MG63 (cell line): ENCODE measurements around the gene PLCL1. TPM values are rescaled to one million over a fixed set of nuclear protein-coding genes. Genes with fewer than 3 reads are reported as not detected.

Experiments used
- DNase-seq: peaks from one replicate; pipeline ENCODE4 v3.0.0-alpha.2; 2020
- H3K27me3 ChIP-seq: fragments of 250-450 bp; sonication (Bioruptor Pico); 2 replicates; pipeline ENCODE4 v1.5.1; 2020; ENCODE audit warnings: mild to moderate bottlenecking, moderate library complexity
- H3K36me3 ChIP-seq: fragments of 250-450 bp; sonication (Bioruptor Pico); 2 replicates; pipeline ENCODE4 v1.5.1; 2020; ENCODE audit warnings: mild to moderate bottlenecking, moderate library complexity
- H3K4me3 ChIP-seq: fragments of 250-450 bp; sonication (Bioruptor Pico); 2 replicates; pipeline ENCODE4 v1.5.1; 2020; ENCODE audit warnings: mild to moderate bottlenecking, moderate library complexity
- H3K9me3 ChIP-seq: fragments of 250-450 bp; sonication (Bioruptor Pico); 2 replicates; pipeline ENCODE4 v1.5.1; 2020; ENCODE audit warnings: mild to moderate bottlenecking, moderate library complexity
- total RNA-seq: library from RNA; depleted of rRNA; stranded (reverse); fragments of >200 nt; shearing (Covaris generic); gene quantifications from 2 replicates; pipeline ENCODE4 v1.2.3, GENCODE V29; 2014; ENCODE audit warnings: low replicate concordance; rRNA removed

PLCL1 gene
- not detected in 2 replicates for total RNA-seq

DNA sequence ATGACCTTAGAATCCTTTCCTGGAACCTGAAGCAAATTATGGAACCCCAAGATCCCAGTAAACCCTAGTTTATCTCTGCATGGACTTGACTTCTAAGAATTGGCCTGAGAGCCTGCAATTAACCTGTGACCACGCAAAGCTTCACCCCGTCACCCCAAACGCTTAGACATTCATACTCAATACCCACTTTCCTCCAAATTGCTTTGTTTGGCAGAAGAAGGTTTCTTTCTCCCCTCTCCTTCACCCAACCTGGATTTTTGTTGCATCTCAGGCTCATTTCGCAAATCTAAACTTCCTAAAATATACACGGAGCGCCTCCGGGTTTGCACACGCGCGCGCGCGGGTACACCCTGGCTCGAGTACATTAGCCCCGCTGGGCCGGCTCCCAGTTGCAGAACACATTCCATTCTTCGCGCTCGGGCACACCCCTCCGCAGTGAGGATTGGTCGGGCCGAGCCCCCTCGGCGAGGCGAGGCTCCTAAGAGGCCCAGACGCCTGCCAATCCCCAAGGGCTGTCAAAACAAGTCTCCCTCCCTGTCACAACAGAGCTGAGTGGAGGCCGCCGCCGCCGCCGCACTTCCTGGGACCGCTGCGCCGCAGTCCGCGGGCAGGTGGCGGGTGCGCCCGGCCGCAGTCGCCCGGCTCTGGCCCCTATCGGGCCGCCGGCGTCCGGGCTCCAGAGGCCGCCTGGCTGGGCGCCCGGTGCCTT is at the start of gene PLCL1:
PLCL1 (plus strand) TSS at position 545 of the 709 bp plus-strand sequence.
- H3K4me3 ChIP-seq, result peak within 1 kb of the TSS; percentile 47
- no peaks in the 10 kb centered on the region for H3K9me3 ChIP-seq
- H3K27me3 ChIP-seq, result peaks cover 29% of the 10 kb centered on the region
- H3K36me3 ChIP-seq, result no peaks in the 10 kb centered on the region
- DNase-seq, result peak; percentile 90

DNA sequence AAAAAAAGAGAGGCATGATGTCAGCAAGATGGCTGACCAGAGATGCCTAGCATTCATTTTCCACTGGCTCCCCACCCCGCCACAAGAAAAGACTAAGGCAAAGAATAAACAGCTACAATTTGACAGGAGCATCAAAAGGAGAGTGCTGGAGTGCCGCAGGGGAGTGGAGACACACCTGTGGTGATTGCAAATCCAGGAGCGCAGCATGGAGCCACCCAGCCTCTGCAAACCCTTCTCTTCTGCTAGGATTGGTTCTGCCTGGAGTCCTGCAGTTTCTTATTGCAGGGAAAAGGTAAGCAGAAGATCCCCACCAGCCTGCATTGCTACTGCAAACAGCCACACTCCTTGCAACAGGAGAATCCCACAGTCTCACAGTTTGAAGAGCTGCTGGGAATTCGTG is 45.4 kb upstream of the PLCL1 start:
- Histone ChIP-seq H3K4me3 (no peak overlapping the region), H3K9me3 (peaks cover 5% of the 10 kb centered on the region; the same call in 1 of the 2 replicates), H3K36me3 (no peaks in the 10 kb centered on the region), H3K27me3 (no peaks in the 10 kb centered on the region)
- no peak for DNase-seq

DNA sequence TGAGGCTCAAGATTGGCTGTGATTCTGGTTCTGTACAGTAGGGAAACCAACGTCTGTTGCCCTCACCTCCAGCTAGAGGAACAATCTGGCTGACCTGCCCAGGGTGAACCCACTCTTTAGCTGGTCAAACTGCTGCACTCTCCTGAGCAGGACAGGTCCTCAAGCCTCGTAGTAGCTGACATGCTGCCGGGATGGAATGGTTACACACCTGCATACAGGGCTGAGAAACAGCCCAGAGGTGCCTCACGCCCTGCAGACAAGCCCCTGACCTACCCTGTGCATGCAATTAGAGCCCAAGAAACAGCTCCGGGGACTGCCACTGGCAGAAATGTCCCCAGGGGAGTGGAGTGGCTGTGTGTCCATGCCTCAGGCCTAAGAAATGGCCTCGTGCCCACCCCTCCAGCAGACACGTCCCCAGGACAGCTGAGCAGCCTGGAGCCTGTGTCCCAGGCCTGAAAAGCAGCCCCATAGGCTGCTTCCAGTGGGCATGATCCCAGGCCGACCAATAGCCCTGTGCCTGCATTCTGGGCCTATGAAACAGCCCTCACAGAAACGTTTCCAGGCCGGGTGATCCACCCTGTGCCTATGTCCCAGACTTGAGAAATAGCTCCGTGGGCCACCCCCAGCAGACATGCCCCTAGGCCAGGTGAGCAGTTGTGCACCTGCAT is 44.6 kb upstream of the PLCL1 start:
- H3K9me3 ChIP-seq, result peaks cover 5% of the 10 kb centered on the region; the same call in 1 of the 2 replicates
- no peak overlapping the region for H3K4me3 ChIP-seq
- DNase-seq, result no peak

DNA sequence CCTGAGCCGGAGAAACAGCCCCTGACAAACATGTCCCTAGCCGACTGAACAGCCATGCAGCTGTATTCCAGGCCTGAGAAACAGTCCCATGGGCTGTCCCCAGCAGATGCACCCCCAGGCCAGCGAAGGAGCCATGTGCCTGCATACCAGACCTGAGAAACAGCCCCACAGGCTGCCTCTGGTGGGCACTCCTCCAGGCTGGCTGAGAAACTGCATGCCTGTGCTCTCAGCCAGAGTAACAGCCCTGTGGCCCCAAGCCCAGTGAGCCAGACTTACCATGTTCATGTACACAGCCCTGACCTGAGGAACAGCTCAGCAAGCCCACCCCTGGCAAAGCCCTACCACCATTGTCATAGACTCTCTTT is 44.1 kb upstream of the PLCL1 start:
- Histone ChIP-seq H3K4me3 (no peak overlapping the region), H3K27me3 (no peaks in the 10 kb centered on the region), H3K36me3 (no peaks in the 10 kb centered on the region), H3K9me3 (peaks cover 5% of the 10 kb centered on the region; the same call in 1 of the 2 replicates)
- DNase-seq, result no peak

More for the DNA sequence above, 44.6 kb upstream of the PLCL1 start:
- no peaks in the 10 kb centered on the region for H3K36me3 ChIP-seq
- no peaks in the 10 kb centered on the region for H3K27me3 ChIP-seq

DNA sequence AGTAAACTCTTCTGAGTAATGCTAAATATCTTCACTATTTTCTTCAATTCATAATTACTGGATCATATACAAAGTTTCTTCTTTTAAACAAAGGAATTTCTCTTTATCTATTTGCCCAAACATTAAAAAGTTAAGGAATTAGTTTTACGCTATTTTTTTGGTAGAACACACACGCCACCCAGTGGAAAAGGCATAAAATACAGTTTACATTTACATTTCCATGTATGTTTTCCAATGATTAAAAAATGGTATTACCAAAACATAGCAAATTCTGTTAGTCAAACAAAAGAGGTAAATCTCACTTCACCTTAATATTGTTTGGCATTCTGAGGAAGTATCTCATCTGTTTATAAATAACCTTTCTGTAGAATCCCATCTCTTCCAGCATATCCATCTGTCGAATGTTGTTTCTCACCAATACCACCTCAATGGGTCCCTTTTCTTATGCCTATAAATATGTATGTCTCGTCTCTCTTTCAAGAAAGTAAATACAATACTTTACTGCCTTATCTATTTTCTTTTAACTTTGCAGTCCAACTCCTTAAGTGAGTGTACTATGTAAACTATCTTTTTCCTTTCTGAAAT is 26.5 kb upstream of the PLCL1 start:
- DNase-seq, result no peak
- Histone ChIP-seq H3K27me3 (peaks cover 3% of the 10 kb centered on the region; the same call in 1 of the 2 replicates), H3K9me3 (no peaks in the 10 kb centered on the region), H3K4me3 (no peak overlapping the region), H3K36me3 (no peaks in the 10 kb centered on the region)

DNA sequence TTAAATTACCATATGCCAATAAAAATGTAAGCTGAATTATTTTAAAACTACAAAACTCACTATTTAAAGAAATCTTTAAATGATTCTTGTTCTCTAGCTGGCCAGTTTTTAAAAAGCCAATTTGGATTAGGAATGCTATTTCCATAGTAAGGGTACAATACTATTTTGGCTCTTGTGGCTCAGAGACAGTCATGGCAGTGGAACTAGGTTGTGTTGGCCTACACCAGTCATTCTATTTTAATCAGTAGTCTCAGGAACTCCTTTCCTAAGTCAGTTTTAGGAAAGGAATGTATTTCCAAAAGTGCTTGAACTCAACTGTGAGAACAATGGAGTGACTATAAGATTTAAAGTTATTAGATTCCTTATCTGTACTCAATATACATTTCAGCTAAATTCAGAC is 25.1 kb upstream of the PLCL1 start:
- Histone ChIP-seq H3K4me3 (no peak overlapping the region), H3K36me3 (no peaks in the 10 kb centered on the region), H3K27me3 (peaks cover 3% of the 10 kb centered on the region; the same call in 1 of the 2 replicates), H3K9me3 (no peaks in the 10 kb centered on the region)
- no peak for DNase-seq

DNA sequence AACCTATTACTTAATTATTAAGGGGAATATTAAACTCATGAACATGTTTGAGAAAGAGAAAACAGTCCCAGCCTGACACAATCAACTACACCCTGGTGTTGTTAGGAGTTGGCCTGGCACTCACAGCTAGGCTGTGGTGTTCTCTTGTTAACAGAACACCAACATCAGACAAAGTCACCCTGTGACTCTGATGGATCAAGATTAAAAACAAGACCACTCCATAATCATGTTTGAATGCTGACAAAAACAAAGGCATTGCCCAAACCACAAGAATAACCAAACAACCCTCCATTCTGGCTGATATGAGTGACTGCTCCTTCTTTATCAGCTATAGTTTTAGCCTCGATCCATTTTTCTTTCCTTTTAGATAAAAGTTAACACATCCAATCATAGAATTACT is 22.3 kb upstream of the PLCL1 start:
- no peaks in the 10 kb centered on the region for H3K9me3 ChIP-seq
- no peak for DNase-seq
- H3K4me3 ChIP-seq, result no peak overlapping the region
- no peaks in the 10 kb centered on the region for H3K36me3 ChIP-seq
- H3K27me3 ChIP-seq, result no peaks in the 10 kb centered on the region

DNA sequence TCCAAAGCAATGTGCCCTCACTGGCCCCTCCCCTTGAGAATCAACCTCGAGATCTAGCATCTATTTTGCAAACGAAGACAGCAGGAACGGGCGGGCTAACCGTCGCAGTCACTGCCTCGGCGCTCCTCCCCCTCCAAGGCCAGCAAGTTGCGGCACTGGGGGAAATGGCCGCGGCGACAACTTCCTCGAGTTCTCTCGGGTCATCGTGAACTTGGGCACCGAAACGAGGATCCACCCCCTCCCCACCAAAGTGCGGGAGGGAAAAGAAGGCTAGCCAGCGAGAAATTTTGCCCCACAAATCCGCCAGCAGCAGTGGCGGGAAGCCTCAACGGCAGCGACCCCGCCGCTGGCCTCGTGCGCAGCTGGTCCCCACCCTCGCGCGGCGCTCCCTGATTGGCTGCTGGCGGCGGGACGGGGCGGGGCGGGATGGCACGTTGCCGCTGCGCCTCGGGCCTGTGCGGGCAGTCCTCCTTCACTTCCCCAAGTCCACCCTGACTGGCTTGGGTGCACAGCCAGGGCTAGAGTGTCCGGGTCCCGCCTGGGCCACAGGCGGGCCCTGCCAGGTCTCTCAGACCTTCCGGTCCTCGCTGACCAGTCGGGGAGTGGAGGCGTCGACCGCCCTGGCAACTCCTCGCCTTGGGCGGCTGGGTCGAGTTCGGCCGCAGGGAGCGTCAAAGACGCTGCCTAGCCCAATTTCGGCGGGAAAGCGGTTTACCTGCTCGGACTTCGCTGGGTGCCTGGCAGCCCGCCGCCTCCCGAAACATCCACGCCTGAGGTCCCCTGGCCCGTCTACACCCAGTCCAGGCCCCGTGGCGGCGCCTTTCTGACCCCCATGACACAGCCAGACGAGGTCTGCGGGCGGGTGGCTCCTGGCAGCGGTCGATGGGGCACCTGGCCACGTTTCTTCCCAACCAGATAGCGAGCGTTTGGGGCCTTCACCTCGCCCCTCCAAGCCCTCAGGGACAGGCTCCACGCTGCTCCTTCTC is 19.1 kb upstream of the PLCL1 start, which contains the start of gene BOLL:
BOLL (minus strand) TSS at position 364 of the 986 bp plus-strand sequence. CDS start 3,469 bp downstream, outside the sequence.
- Histone ChIP-seq H3K27me3 (no peaks in the 10 kb centered on the region), H3K36me3 (no peaks in the 10 kb centered on the region), H3K4me3 (no peak within 1 kb of the TSS), H3K9me3 (no peaks in the 10 kb centered on the region)
- DNase-seq, result no peak

DNA sequence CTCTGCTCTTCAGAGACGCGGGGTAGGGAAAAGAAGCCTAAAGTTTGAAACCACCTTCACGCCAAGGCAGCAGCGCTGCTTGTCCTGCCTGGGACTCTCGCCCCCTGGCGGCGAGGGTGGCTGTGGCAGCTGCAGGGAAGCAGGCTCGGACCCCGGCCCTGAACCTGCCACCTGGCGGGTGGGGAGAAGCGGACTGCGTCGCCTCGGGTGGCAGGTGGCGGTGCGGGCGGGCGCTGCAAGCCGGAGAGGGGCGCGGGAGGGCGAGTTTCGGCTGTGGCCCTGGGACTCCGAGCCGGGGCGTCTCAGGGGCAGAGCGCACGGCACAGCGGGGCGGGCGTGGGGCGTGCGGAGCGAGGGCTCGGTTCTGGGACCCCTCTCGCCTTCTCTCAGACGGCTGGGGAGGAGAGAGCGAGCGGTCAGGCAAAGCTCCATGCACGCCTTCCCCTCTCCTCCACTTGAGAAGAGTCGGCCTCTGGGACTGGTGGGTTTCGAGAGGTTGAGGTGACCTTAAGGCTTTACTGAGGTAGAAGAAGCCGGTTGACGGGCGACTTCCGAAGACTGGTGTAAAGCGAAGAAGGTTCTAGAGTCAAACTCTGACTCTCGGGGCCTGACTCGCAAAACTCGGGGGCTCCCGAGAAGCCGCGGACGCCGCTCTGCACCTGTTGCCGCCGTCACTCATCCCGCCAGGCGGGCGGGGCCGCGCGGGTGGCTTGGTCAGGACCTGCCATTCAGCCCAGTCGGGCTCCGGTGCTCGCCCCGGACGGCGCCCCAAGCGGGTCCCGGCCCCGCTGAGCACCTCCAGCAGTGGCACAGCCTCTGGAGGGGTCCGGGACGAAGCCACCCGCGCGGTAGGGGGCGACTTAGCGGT is 18.1 kb upstream of the PLCL1 start:
- no peaks in the 10 kb centered on the region for H3K27me3 ChIP-seq
- H3K4me3 ChIP-seq, result no peak overlapping the region
- no peak for DNase-seq
- H3K9me3 ChIP-seq, result no peaks in the 10 kb centered on the region
- H3K36me3 ChIP-seq, result no peaks in the 10 kb centered on the region

DNA sequence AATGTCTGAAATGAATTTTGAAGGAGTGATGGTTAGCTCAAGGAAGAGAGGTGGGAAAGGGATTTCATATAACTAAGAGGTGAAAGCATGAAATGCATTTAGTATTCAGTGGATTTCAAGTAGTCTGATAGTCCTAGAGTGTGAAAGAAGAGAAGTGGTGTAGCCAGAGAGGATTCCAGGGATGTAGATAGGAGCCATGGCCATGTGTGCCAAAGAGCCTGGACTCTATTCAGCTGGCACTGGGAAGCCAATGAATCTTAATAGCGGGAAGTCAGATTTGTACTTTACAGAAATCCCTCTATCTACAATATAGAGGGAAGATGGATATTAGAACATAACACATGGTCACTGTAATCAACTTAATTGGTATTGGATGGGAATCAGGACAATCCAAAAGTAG is 10.9 kb upstream of the PLCL1 start:
- Histone ChIP-seq H3K27me3 (peaks cover 2% of the 10 kb centered on the region; the same call in 1 of the 2 replicates), H3K9me3 (no peaks in the 10 kb centered on the region), H3K36me3 (no peaks in the 10 kb centered on the region), H3K4me3 (no peak overlapping the region)
- DNase-seq, result no peak

DNA sequence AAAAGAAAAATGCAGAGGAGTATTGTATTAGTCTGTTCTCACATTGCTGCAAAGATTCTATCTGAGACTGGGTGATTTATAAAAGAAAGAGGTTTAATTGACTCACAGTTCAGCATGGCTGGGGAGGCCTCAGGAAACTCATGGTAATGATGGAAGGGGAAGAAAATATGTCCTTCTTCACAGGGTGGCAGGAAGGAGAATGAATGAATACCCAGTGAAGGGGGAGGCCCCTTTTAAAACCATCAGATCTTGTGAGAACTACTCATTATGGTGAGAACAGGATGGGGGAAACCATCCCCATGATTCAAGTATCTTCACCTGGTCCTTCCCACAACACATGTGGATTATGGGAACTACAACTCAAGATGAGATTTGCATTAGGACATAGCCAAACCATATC is 9.1 kb upstream of the PLCL1 start:
- Histone ChIP-seq H3K27me3 (peaks cover 6% of the 10 kb centered on the region; the same call in 1 of the 2 replicates), H3K36me3 (no peaks in the 10 kb centered on the region), H3K9me3 (no peaks in the 10 kb centered on the region), H3K4me3 (no peak overlapping the region)
- DNase-seq, result no peak

DNA sequence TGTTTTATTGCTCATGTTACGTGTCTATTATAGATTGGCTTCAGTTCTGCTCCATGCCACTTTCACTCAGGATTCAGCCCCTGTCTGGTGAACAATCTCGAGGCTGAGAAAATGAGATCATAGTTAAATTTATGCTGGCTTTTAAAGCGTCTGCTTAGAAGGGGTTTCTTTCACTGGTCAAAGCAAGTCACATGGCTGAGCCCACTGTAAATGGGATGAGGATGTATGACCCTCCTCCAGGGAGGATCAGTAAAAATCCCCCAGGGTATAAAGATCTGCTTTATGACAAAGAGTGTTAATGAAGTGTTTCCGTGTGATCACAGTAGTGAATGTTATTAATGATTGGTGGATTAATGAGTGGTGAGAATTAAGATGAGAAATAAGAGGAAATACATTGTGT is 6.2 kb upstream of the PLCL1 start:
- DNase-seq, result no peak

DNA sequence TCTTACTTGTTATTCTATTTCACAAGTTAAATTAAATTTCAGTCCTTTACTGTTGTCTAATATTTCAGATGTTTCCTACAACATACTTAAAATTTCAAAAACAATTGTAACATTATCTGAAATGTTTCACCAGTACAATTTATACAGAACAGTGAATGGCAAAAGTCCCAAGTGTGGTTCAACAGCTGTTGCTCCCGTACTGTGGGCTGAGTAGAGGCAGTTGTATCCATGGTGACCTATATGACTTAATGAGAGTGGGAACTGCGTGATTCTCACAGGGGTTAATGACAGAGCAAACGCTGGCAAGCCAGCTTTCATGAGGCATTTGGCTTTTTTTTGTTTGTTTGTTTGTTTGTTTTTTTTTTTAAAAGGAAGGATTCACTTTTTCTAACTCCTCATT is 5.3 kb upstream of the PLCL1 start:
- H3K9me3 ChIP-seq, result no peaks in the 10 kb centered on the region
- no peak for DNase-seq
- no peak overlapping the region for H3K4me3 ChIP-seq
- H3K27me3 ChIP-seq, result peaks cover 9% of the 10 kb centered on the region
- H3K36me3 ChIP-seq, result no peaks in the 10 kb centered on the region

More for the DNA sequence above, 6.2 kb upstream of the PLCL1 start:
- Histone ChIP-seq H3K4me3 (no peak overlapping the region), H3K27me3 (peaks cover 8% of the 10 kb centered on the region), H3K36me3 (no peaks in the 10 kb centered on the region), H3K9me3 (no peaks in the 10 kb centered on the region)

DNA sequence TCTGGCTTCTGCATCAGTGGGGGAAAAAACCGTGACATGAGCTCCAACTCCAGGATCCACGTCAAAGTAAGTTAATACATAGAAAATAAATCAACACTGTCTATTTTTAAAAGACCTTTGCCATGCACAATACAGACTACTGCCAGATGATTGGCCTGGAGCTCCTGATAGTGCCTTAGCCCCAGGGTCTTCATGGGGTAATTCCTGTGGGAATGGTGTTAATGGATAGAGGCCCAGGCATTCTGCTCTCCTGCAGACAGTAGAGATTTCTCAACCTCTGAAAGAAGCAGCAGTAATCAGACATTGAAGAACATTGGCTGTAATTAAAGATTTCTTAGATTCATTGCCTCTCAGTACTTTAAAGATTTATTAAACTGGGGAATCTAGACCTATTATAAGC is 4.3 kb upstream of the PLCL1 start:
- no peaks in the 10 kb centered on the region for H3K9me3 ChIP-seq
- no peaks in the 10 kb centered on the region for H3K36me3 ChIP-seq
- DNase-seq, result no peak
- H3K27me3 ChIP-seq, result peaks cover 14% of the 10 kb centered on the region
- H3K4me3 ChIP-seq, result no peak overlapping the region

DNA sequence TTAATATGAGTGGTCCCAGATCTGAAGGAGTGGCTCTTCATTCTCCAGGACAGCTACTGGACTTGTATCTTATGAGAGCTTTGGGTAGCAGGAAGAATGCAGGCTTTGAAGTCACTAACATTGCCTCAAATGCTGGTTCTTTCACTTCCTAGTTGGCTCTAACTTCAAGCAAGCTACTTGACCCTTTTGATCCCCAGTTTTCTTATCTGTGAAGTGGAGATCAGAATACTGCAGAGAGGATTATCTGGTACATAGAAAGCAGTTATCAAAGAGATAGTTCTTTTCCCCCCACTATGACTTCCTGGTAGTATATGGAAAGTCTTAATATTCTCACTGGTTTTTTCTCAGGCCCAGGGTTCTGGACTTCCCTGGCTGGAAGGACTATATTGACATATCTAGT is 3.4 kb upstream of the PLCL1 start:
- H3K36me3 ChIP-seq, result no peaks in the 10 kb centered on the region
- H3K9me3 ChIP-seq, result no peaks in the 10 kb centered on the region
- no peak overlapping the region for H3K4me3 ChIP-seq
- no peak for DNase-seq
- H3K27me3 ChIP-seq, result peaks cover 23% of the 10 kb centered on the region

DNA sequence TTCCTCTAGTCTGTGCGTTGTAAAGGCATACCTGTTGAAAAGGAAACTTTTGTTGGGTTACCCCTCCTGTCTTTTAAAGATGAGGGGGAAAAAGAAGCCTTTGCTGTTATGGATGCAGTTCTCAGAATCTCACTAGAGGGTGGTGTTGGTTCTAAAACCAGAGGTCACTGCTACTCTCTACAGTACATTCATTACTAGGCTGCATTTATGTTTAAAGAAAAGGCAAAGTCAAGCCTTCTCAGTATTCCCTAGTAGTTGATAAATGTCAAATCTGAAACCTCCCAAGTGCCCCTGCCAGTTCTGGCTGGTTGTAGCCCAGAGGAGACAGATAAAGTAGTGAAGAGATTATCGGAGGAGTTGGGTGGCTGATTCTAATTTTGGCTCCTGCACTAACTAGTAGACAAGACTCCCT is 1.4 kb upstream of the PLCL1 start:
- peaks cover 33% of the 10 kb centered on the region for H3K27me3 ChIP-seq
- no peak for DNase-seq

More for the DNA sequence above, 1.4 kb upstream of the PLCL1 start:
- no peak overlapping the region for H3K4me3 ChIP-seq
- H3K36me3 ChIP-seq, result no peaks in the 10 kb centered on the region
- H3K9me3 ChIP-seq, result no peaks in the 10 kb centered on the region
